Loucy (cell line): ENCODE results near the gene SUN5.

Source experiments
- H2AFZ ChIP-seq: fragments of 200-600 bp; sonication (generic); 2 replicates; pipeline ENCODE4 v1.6.0; 2016; ENCODE audit warnings: antibody characterized with exemption, mild to moderate bottlenecking, low read length, moderate library complexity
- H3F3A ChIP-seq: fragments of 200-600 bp; 2 replicates; pipeline ENCODE4 v1.6.0; 2016; ENCODE audit warnings: antibody characterized with exemption, low read depth, mild to moderate bottlenecking
- H3K27me3 ChIP-seq: fragments of 200-600 bp; sonication (generic); 2 replicates; pipeline ENCODE4 v1.6.1; 2014; ENCODE audit warnings: low read length, mild to moderate bottlenecking; ENCODE audit not compliant: insufficient read depth, poor library complexity, severe bottlenecking
- H3K36me3 ChIP-seq: fragments of 200-600 bp; sonication (generic); 2 replicates; pipeline ENCODE4 v1.6.1; 2016; ENCODE audit warnings: low read length; ENCODE audit not compliant: insufficient read depth
- H3K4me1 ChIP-seq: fragments of 200-600 bp; sonication (generic); 2 replicates; pipeline ENCODE4 v1.5.1; 2014; ENCODE audit warnings: low read length, mild to moderate bottlenecking; ENCODE audit not compliant: insufficient read depth, poor library complexity, severe bottlenecking
- H3K4me2 ChIP-seq: fragments of 200-600 bp; sonication (generic); 2 replicates; pipeline ENCODE4 v1.6.0; 2014; ENCODE audit warnings: antibody characterized with exemption, low read length, low read depth, mild to moderate bottlenecking; ENCODE audit not compliant: poor library complexity, severe bottlenecking
- H3K4me3 ChIP-seq: fragments of 200-600 bp; sonication (generic); 2 replicates; pipeline ENCODE4 v1.5.1; 2014; ENCODE audit warnings: low read length, mild to moderate bottlenecking, mixed read lengths; ENCODE audit not compliant: poor library complexity, severe bottlenecking
- H3K79me2 ChIP-seq: fragments of 200-600 bp; sonication (generic); 2 replicates; pipeline ENCODE4 v1.6.1; 2014; ENCODE audit warnings: low read length; ENCODE audit not compliant: insufficient read depth
- H3K9ac ChIP-seq: fragments of 200-600 bp; sonication (generic); 2 replicates; pipeline ENCODE4 v1.6.0; 2014; ENCODE audit warnings: mild to moderate bottlenecking, low read depth, low read length, moderate library complexity; ENCODE audit not compliant: poor library complexity, severe bottlenecking
- H3K9me2 ChIP-seq: fragments of 200-600 bp; sonication (generic); replicated peaks from 2 replicates; pipeline ENCODE4 v1.6.1; 2016; ENCODE audit warnings: low read depth, low read length, mixed read lengths
- H3K9me3 ChIP-seq: fragments of 200-600 bp; sonication (generic); 2 replicates; pipeline ENCODE4 v1.6.1; 2014; ENCODE audit warnings: mild to moderate bottlenecking, antibody characterized with exemption, low read length, low read depth; ENCODE audit not compliant: insufficient read depth
- H4K20me1 ChIP-seq: fragments of 200-600 bp; sonication (generic); 2 replicates; pipeline ENCODE4 v1.6.0; 2014; ENCODE audit warnings: antibody characterized with exemption, low read length, mild to moderate bottlenecking; ENCODE audit not compliant: insufficient read depth, poor library complexity, severe bottlenecking
- CTCF ChIP-seq: fragments of 200-600 bp; sonication (generic); conservative IDR thresholded peaks from 2 replicates; pipeline ENCODE4 v1.5.1; 2014; ENCODE audit warnings: mild to moderate bottlenecking, antibody characterized with exemption, low read length
- EZH2phosphoT487 ChIP-seq: fragments of 200-600 bp; IDR thresholded peaks from 2 replicates; pipeline ENCODE4 v1.6.1; 2018; ENCODE audit warnings: antibody characterized with exemption, mild to moderate bottlenecking, moderate library complexity, borderline replicate concordance

Gene SUN5

GRCh38 chr20:33017542-33017941 is 13.3 kb upstream of the SUN5 start:
- H3F3A ChIP-seq = no peaks in the 10 kb centered on the region
- no peak overlapping the region for H3K9ac ChIP-seq
- TF ChIP-seq CTCF = no peak
- no peak for TF ChIP-seq EZH2phosphoT487
- no peaks in the 10 kb centered on the region for H3K4me1 ChIP-seq
- no peaks in the 10 kb centered on the region for H4K20me1 ChIP-seq
- no peaks in the 10 kb centered on the region for H3K36me3 ChIP-seq
- H3K4me3 ChIP-seq = no peak overlapping the region
- no peaks in the 10 kb centered on the region for H3K9me3 ChIP-seq
- no peaks in the 10 kb centered on the region for H3K27me3 ChIP-seq
- H2AFZ ChIP-seq = no peak overlapping the region
- no peaks in the 10 kb centered on the region for H3K79me2 ChIP-seq
- no peaks in the 10 kb centered on the region for H3K9me2 ChIP-seq
- no peak overlapping the region for H3K4me2 ChIP-seq

- Histone ChIP-seq H4K20me1 (no peaks in the 10 kb centered on the region), H3K79me2 (no peaks in the 10 kb centered on the region), H3K4me2 (no peak overlapping the region), H3F3A (no peaks in the 10 kb centered on the region), H3K4me3 (no peak overlapping the region), H3K9me3 (no peaks in the 10 kb centered on the region), H2AFZ (no peak overlapping the region), H3K4me1 (no peaks in the 10 kb centered on the region), H3K27me3 (no peaks in the 10 kb centered on the region), H3K9me2 (no peaks in the 10 kb centered on the region), H3K36me3 (no peaks in the 10 kb centered on the region), H3K9ac (no peak overlapping the region)
- TF ChIP-seq EZH2phosphoT487 (no peak), CTCF (no peak)
These were observed 12.4 kb upstream of the SUN5 start for GRCh38 chr20:33016581-33017109.

- Histone ChIP-seq H3K4me2 (no peak overlapping the region), H3K4me3 (no peak overlapping the region), H3K4me1 (no peaks in the 10 kb centered on the region), H3K36me3 (no peaks in the 10 kb centered on the region), H3K79me2 (no peaks in the 10 kb centered on the region), H4K20me1 (no peaks in the 10 kb centered on the region), H3K27me3 (no peaks in the 10 kb centered on the region), H2AFZ (no peak overlapping the region), H3K9me2 (no peaks in the 10 kb centered on the region), H3K9ac (no peak overlapping the region), H3K9me3 (no peaks in the 10 kb centered on the region), H3F3A (no peaks in the 10 kb centered on the region)
- no peak for TF ChIP-seq EZH2phosphoT487
- TF ChIP-seq CTCF = no peak
These were observed 11.7 kb upstream of the SUN5 start for GRCh38 chr20:33015700-33016580.
